Measurements from ENCODE around the gene FBXL7. TPM values are rescaled to one million over a fixed set of nuclear protein-coding genes. Genes with fewer than 3 reads are reported as not detected.

The FBXL7 gene
- total and polyA plus RNA-seq, 8 donors, result 0.35 to 2.4 (median 1.2) TPM

- intact Hi-C loops (cut with DNase I), result no loop called here
- FAIRE-seq, result no peak
- Histone ChIP-seq H3K4me3 (no peak overlapping the region), H3K27me3 (no peaks in the 10 kb centered on the region), H3K9me3 (no peaks in the 10 kb centered on the region), H3K27ac (no peak overlapping the region), H3K4me1 (no peaks in the 10 kb centered on the region), H3K36me3 (no peaks in the 10 kb centered on the region)
- ATAC-seq, result peak in 1 of 4 donors; percentile 37
- TF ChIP-seq, protein P1, sequence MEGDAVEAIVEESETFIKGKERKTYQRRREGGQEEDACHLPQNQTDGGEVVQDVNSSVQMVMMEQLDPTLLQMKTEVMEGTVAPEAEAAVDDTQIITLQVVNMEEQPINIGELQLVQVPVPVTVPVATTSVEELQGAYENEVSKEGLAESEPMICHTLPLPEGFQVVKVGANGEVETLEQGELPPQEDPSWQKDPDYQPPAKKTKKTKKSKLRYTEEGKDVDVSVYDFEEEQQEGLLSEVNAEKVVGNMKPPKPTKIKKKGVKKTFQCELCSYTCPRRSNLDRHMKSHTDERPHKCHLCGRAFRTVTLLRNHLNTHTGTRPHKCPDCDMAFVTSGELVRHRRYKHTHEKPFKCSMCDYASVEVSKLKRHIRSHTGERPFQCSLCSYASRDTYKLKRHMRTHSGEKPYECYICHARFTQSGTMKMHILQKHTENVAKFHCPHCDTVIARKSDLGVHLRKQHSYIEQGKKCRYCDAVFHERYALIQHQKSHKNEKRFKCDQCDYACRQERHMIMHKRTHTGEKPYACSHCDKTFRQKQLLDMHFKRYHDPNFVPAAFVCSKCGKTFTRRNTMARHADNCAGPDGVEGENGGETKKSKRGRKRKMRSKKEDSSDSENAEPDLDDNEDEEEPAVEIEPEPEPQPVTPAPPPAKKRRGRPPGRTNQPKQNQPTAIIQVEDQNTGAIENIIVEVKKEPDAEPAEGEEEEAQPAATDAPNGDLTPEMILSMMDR (IDR thresholded peaks at IDR 0.05), result no peak
- 49 to 58% methylated on average over 10 of the region's 10 CpGs for WGBS, 2 donors
- peak in 1 of 6 donors; percentile 4 for DNase-seq
Observed at GRCh38 chr5:15752663-15753285, 252.8 kb downstream of the FBXL7 start.

GRCh38 chr5:15753752-15754151, 253.8 kb downstream of the FBXL7 start:
- 53 to 75% methylated on average over 1 of the region's 1 CpG for WGBS, 2 donors
- FAIRE-seq (no peak), DNase-seq (no peak), ATAC-seq (no peak)
- Histone ChIP-seq H3K27ac (no peak overlapping the region), H3K4me1 (no peaks in the 10 kb centered on the region), H3K9me3 (no peaks in the 10 kb centered on the region), H3K36me3 (no peaks in the 10 kb centered on the region), H3K27me3 (no peaks in the 10 kb centered on the region), H3K4me3 (no peak overlapping the region)
- intact Hi-C loops (cut with DNase I), result no loop called here
- TF ChIP-seq, protein P1 (IDR thresholded peaks at IDR 0.05), result no peak

- 23 to 27% methylated on average over 1 of the region's 1 CpG for WGBS, 2 donors
- Histone ChIP-seq H3K36me3 (no peaks in the 10 kb centered on the region), H3K4me3 (no peak overlapping the region), H3K27me3 (no peaks in the 10 kb centered on the region), H3K9me3 (no peaks in the 10 kb centered on the region), H3K4me1 (no peaks in the 10 kb centered on the region), H3K27ac (no peak overlapping the region)
- DNase-seq (no peak), ATAC-seq (no peak), FAIRE-seq (no peak)
- TF ChIP-seq, protein P1 (IDR thresholded peaks at IDR 0.05), result no peak
- intact Hi-C loops (cut with DNase I), result no loop called here
Observed at GRCh38 chr5:15757103-15757502, 257.1 kb downstream of the FBXL7 start.

GRCh38 chr5:15757619-15758018, 257.6 kb downstream of the FBXL7 start:
- Histone ChIP-seq H3K36me3 (no peaks in the 10 kb centered on the region), H3K9me3 (no peaks in the 10 kb centered on the region), H3K4me1 (no peaks in the 10 kb centered on the region), H3K4me3 (no peak overlapping the region), H3K27me3 (no peaks in the 10 kb centered on the region), H3K27ac (no peak overlapping the region)
- ATAC-seq (no peak), FAIRE-seq (no peak), DNase-seq (no peak)
- TF ChIP-seq, protein P1 (IDR thresholded peaks at IDR 0.05), result no peak
- intact Hi-C loops (cut with DNase I), result no loop called here
- 56 to 66% methylated on average over 8 of the region's 8 CpGs for WGBS, 2 donors

GRCh38 chr5:15762668-15763067, 262.7 kb downstream of the FBXL7 start:
- FAIRE-seq (no peak), DNase-seq (no peak), ATAC-seq (no peak)
- Histone ChIP-seq H3K9me3 (no peaks in the 10 kb centered on the region), H3K27ac (no peak overlapping the region), H3K27me3 (no peaks in the 10 kb centered on the region), H3K4me3 (no peak overlapping the region), H3K36me3 (no peaks in the 10 kb centered on the region), H3K4me1 (no peaks in the 10 kb centered on the region)
- TF ChIP-seq, protein P1 (IDR thresholded peaks at IDR 0.05), result no peak
- 58 to 65% methylated on average over 3 of the region's 3 CpGs for WGBS, 2 donors
- intact Hi-C loops (cut with DNase I), result no loop called here
